GM12878 (cell line): ENCODE results near the gene DNAJC17. TPM values are rescaled to one million over a fixed set of nuclear protein-coding genes. Genes with fewer than 3 reads are reported as not detected.
A peak's percentile ranks its signal among the peaks of the same experiment; 100 is the strongest.

ENCODE experiments used
- ATAC-seq: fragments of 200-7000 bp; cut with Tn5 transposase; 3 replicates; pipeline ENCODE4 v1.9.1; 2020; ENCODE audit warnings: mild to moderate bottlenecking, moderate library complexity
- BruUV-seq: library from RNA; stranded (reverse); fragments of 400-500 nt; replicated peaks from 2 replicates; lab custom pipeline; 2021; lab: Mats Ljungman, UMichigan
- CTCF ChIA-PET: fragments of 300-600 bp; sonication (Branson Sonifier 250); formaldehyde crosslinking; extraction: SDS; loops from one replicate; lab custom pipeline; 2021; ENCODE audit warnings: inconsistent platforms; lab: Yijun Ruan, JAX
- POLR2A ChIA-PET: fragments of 350-600 bp; formaldehyde crosslinking; extraction: SDS; loops from one replicate; lab custom pipeline; 2021; ENCODE audit warnings: inconsistent platforms; lab: Charles Lee
- RAD21 ChIA-PET: fragments of 300-600 bp; sonication (Branson Sonifier 250); formaldehyde crosslinking; loops from one replicate; lab custom pipeline; 2023; ENCODE audit warnings: antibody characterized with exemption; ENCODE audit not compliant: unreplicated experiment; lab: Charles Lee
- SMC1A ChIA-PET: fragments of 300-600 bp; sonication (Branson Sonifier 250); formaldehyde crosslinking; loops from one replicate; lab custom pipeline; 2023; ENCODE audit not compliant: unreplicated experiment, uncharacterized antibody; lab: Charles Lee
- DNase-seq: peaks from one replicate; pipeline ENCODE4 v3.0.0-alpha.2; 2011; ENCODE audit warnings: low read depth, low spot score
- FAIRE-seq: peaks from 3 replicates; lab custom pipeline; 2011; peaks lifted over from hg19 to GRCh38; lab: Jason Lieb, UNC
- H2AFZ ChIP-seq: 2 replicates; pipeline ENCODE4 v1.6.0; 2011; ENCODE audit warnings: low read depth, low read length, control low read depth; ENCODE audit not compliant: control insufficient read depth
- H3K27ac ChIP-seq: 2 replicates; pipeline ENCODE4 v1.5.1; 2011; ENCODE audit warnings: control low read depth; ENCODE audit not compliant: control insufficient read depth, insufficient read depth
- H3K27me3 ChIP-seq, 2 experiments: replicated peaks in 1 of 2; 2 replicates each; pipeline versions ENCODE4 v1.6.0 to v1.6.1; 2011; ENCODE audit warnings: low read length in 1 of 2; ENCODE audit not compliant: control insufficient read depth in 2 of 2, insufficient read depth in 2 of 2
- H3K36me3 ChIP-seq, 2 experiments: 2 replicates each; pipeline ENCODE4 v1.5.1; 2011; ENCODE audit warnings: low read length in 1 of 2; ENCODE audit not compliant: control insufficient read depth in 2 of 2, insufficient read depth in 2 of 2
- H3K4me1 ChIP-seq: 2 replicates; pipeline ENCODE4 v1.6.1; 2011; ENCODE audit warnings: mild to moderate bottlenecking, low read length, moderate library complexity, mixed read lengths; ENCODE audit not compliant: control insufficient read depth, insufficient read depth
- H3K4me2 ChIP-seq: 2 replicates; pipeline ENCODE4 v1.6.0; 2011; ENCODE audit warnings: control low read depth; ENCODE audit not compliant: control insufficient read depth, insufficient read depth
- H3K4me3 ChIP-seq: fragments of 200-600 bp; sonication (generic); 2 replicates; pipeline ENCODE4 v1.5.1; 2016
- H3K79me2 ChIP-seq: 2 replicates; pipeline ENCODE4 v1.6.0; 2011; ENCODE audit warnings: low read length; ENCODE audit not compliant: control insufficient read depth, insufficient read depth
- H3K9ac ChIP-seq: 2 replicates; pipeline ENCODE4 v1.8.0; 2011; ENCODE audit warnings: low read length, control low read depth, mixed read lengths; ENCODE audit not compliant: control insufficient read depth, insufficient read depth
- H3K9me3 ChIP-seq: replicated peaks from 3 replicates; pipeline ENCODE4 v1.5.1; 2011; ENCODE audit warnings: mild to moderate bottlenecking, low read length; ENCODE audit not compliant: control insufficient read depth, insufficient read depth
- H4K20me1 ChIP-seq: 2 replicates; pipeline ENCODE4 v1.6.0; 2011; ENCODE audit not compliant: control insufficient read depth, insufficient read depth
- ATF7 ChIP-seq: fragments of 450-650 bp; IDR thresholded peaks from 2 replicates; pipeline ENCODE4 v1.6.1; 2016; ENCODE audit warnings: low read depth, mild to moderate bottlenecking
- BHLHE40 ChIP-seq, 2 experiments: fragments of 450-650 bp in 1 of 2; IDR thresholded peaks; 2 replicates each; pipeline ENCODE4 v1.6.1; 2011 to 2017; ENCODE audit warnings: low read depth in 2 of 2, borderline replicate concordance in 1 of 2, improper control_type of control experiment in 1 of 2, low read length in 1 of 2, mild to moderate bottlenecking in 1 of 2
- EGR1 ChIP-seq, 2 experiments: IDR thresholded peaks; 1 replicate in 1 of 2; 2 replicates in 1 of 2; pipeline ENCODE4 v1.6.1; 2011 to 2012; ENCODE audit warnings: low read depth in 2 of 2, low read length in 2 of 2, borderline replicate concordance in 1 of 2, mild to moderate bottlenecking in 1 of 2, moderate library complexity in 1 of 2
- GATAD2B ChIP-seq: fragments of 450-650 bp; conservative IDR thresholded peaks from 2 replicates; pipeline ENCODE4 v1.6.1; 2017; ENCODE audit warnings: low read depth, mild to moderate bottlenecking, moderate library complexity
- HDAC2 ChIP-seq: fragments of 200-600 bp; sonication (generic); IDR thresholded peaks from 2 replicates; pipeline ENCODE4 v1.6.1; 2017
- HDGF ChIP-seq: fragments of 450-650 bp; IDR thresholded peaks from 2 replicates; pipeline ENCODE4 v1.6.1; 2016; ENCODE audit warnings: antibody characterized with exemption
- IKZF1 ChIP-seq: fragments of 450-650 bp; conservative IDR thresholded peaks from 2 replicates; pipeline ENCODE4 v1.6.1; 2017; ENCODE audit warnings: antibody characterized with exemption, mild to moderate bottlenecking
- NBN ChIP-seq: fragments of 450-650 bp; IDR thresholded peaks from 2 replicates; pipeline ENCODE4 v1.6.1; 2016
- NFXL1 ChIP-seq: fragments of 450-650 bp; IDR thresholded peaks from 2 replicates; pipeline ENCODE4 v1.6.1; 2017; ENCODE audit warnings: antibody characterized with exemption, mild to moderate bottlenecking, borderline replicate concordance
- NKRF ChIP-seq: fragments of 450-650 bp; conservative IDR thresholded peaks from 2 replicates; pipeline ENCODE4 v1.6.1; 2017; ENCODE audit warnings: mild to moderate bottlenecking, moderate library complexity
- NR2F1 ChIP-seq: fragments of 450-650 bp; conservative IDR thresholded peaks from 2 replicates; pipeline ENCODE4 v1.6.1; 2017; ENCODE audit warnings: mild to moderate bottlenecking
- RAD51 ChIP-seq: fragments of 450-650 bp; IDR thresholded peaks from 2 replicates; pipeline ENCODE4 v1.6.1; 2016; ENCODE audit warnings: moderate library complexity, mild to moderate bottlenecking, inconsistent platforms
- SPI1 ChIP-seq: IDR thresholded peaks from 2 replicates; pipeline ENCODE4 v1.6.1; 2011; ENCODE audit warnings: low read depth, mild to moderate bottlenecking, low read length, moderate library complexity, borderline replicate concordance; ENCODE audit not compliant: insufficient read depth
- ZBED1 ChIP-seq: IDR thresholded peaks from 2 replicates; pipeline ENCODE4 v1.6.1; 2016; ENCODE audit warnings: borderline replicate concordance
- ZNF217 ChIP-seq: fragments of 450-650 bp; IDR thresholded peaks from 2 replicates; pipeline ENCODE4 v1.6.1; 2017; ENCODE audit warnings: antibody characterized with exemption, mild to moderate bottlenecking
- ZNF687 ChIP-seq: fragments of 450-650 bp; IDR thresholded peaks from 2 replicates; pipeline ENCODE4 v1.6.1; 2017; ENCODE audit warnings: mild to moderate bottlenecking, moderate library complexity
- ZSCAN29 ChIP-seq: fragments of 450-650 bp; IDR thresholded peaks from 2 replicates; pipeline ENCODE4 v1.6.1; 2017; ENCODE audit warnings: mild to moderate bottlenecking, moderate library complexity
- WGBS: methylation state at CpG from one replicate; pipeline ENCODE4 v1.1.6; 2016; ENCODE audit warnings: low lambda C conversion rate; ENCODE audit not compliant: insufficient replicate concordance, insufficient coverage; ENCODE audit errors: missing lambda C conversion rate; 5-methylcytosine and 5-hydroxymethylcytosine counted together
- in situ Hi-C: fragments of 300-500 bp; cut with MboI; formaldehyde crosslinking; loops from 9 replicates; pipeline ENCODE4 v1.14.3; 2018; ENCODE audit warnings: mixed read lengths
- intact Hi-C: fragments of 100-400 bp; cut with micrococcal nuclease; formaldehyde crosslinking; loops from one replicate; pipeline ENCODE4 v1.14.2; 2022; ENCODE audit not compliant: unreplicated experiment
- polyA plus RNA-seq, 11 experiments: library from polyadenylated mRNA; depleted of rRNA in 4 of 11; unstranded in 6 of 11; stranded (reverse) in 5 of 11; fragments of >200 nt; fragmentation: Nextera tagmentation in 4 of 11; fragmentation: Illumina TruSeq in 1 of 11; extraction: Ambion mirVana in 4 of 11; extraction: Trizol in 1 of 11; gene quantifications; 1 replicate in 1 of 11; 2 replicates in 10 of 11; pipeline versions ENCODE4 v1.2.1 to v1.2.3, GENCODE V29; 2011 to 2016; ENCODE audit warnings: inconsistent platforms in 2 of 11, missing spikeins in 2 of 11, low read depth in 1 of 11
- total RNA-seq, 4 experiments: library from RNA; depleted of rRNA in 3 of 4; stranded (reverse); fragments of >200 nt in 3 of 4; fragmentation: Illumina TruSeq in 1 of 4; extraction: Trizol in 1 of 4; gene quantifications; 2 replicates each; pipeline versions ENCODE4 v1.2.1 to v1.2.3, GENCODE V29; 2013 to 2021

DNAJC17 gene
- total and polyA plus RNA-seq, 10 of the 15 experiments (the other 5 are each of a cell fraction or from before 2014, with no cell fraction given): 6.1 to 62.8 (median 45.4) TPM

GRCh38 chr15:40843885-40844695, 36.8 kb upstream of the DNAJC17 start, which contains the start of gene SPINT1:
SPINT1 (plus strand) TSS chr15:40844048; CDS start chr15:40844555, 507 bp downstream.
- Histone ChIP-seq H3K27me3 (peaks cover 1 to 3% of the 10 kb centered on the region in 2 experiments; a peak in 1 of 4 replicates), H4K20me1 (no peaks in the 10 kb centered on the region), H3K4me1 (peaks cover 26% of the 10 kb centered on the region), H3K9me3 (no peaks in the 10 kb centered on the region), H2AFZ (peak within 1 kb of the TSS; percentile 86), H3K27ac (no peak within 1 kb of the TSS), H3K4me2 (peak within 1 kb of the TSS; percentile 98), H3K4me3 (peak within 1 kb of the TSS; percentile 75), H3K9ac (peak within 1 kb of the TSS; percentile 47), H3K79me2 (no peaks in the 10 kb centered on the region), H3K36me3 (no peaks in the 10 kb centered on the region)
- intact Hi-C loops (loop anchor here (10.0 kb wide), 1 partner anchor 271 kb away; the partner anchor contains the start of gene INO80), in situ Hi-C loops (no loop called here)
- DNase-seq (no peak), FAIRE-seq (no peak), ATAC-seq (peak; percentile 45)
- SMC1A ChIA-PET: interaction anchor here (0.6 to 2.2 kb wide), 7 partner anchors 13 to 149 kb away, joined by 3 to 7 read pairs (median 3); partner anchors contain the start of gene RAD51
- POLR2A ChIA-PET: interaction anchor here (0.5 to 5.0 kb wide), 7 partner anchors 15 to 334 kb away, joined by 3 to 39 read pairs (median 3); partner anchors contain the start of genes RHOV and VPS18
- RAD21 ChIA-PET: interaction anchor here (0.6 to 5.0 kb wide), 13 partner anchors 14 to 279 kb away, joined by 3 to 41 read pairs (median 4); partner anchors contain the start of genes CCDC32, DNAJC17, VPS18 and ZFYVE19
- CTCF ChIA-PET: interaction anchor here (0.6 to 8.8 kb wide), 6 partner anchors 14 to 62 kb away, joined by 3 to 140 read pairs (median 4); partner anchors contain the start of gene VPS18
- BruUV-seq: no TSS peak
- 1% methylated on average over 48 of the region's 89 CpGs for WGBS
- TF ChIP-seq NR2F1: no peak; the same call in 1 of the 2 replicates
- TF ChIP-seq SPI1: peak; percentile 42; the same call in 1 of the 2 replicates
- peak; percentile 75 for TF ChIP-seq IKZF1
- 0 out of 2 replicates have a peak, but pooled peaks have one; percentile 39 for TF ChIP-seq NKRF
- peak; percentile 98 for TF ChIP-seq NFXL1
- TF ChIP-seq GATAD2B: peak; percentile 69; the same call in 1 of the 2 replicates
- TF ChIP-seq ZNF217: 0 out of 2 replicates have a peak, but pooled peaks have one; percentile 62
- TF ChIP-seq ZBED1: no peak
- TF ChIP-seq BHLHE40 (IDR thresholded peaks at IDR 0.05; ENCODE audit: borderline replicate concordance in 1 of 2, low read depth in 2 of 2, low read length in 1 of 2): peak; percentile 44 to 90; a peak in 3 of 4 replicates
- TF ChIP-seq RAD51: no peak
- 0 out of 2 replicates have a peak, but pooled peaks have one; percentile 23 for TF ChIP-seq HDGF
- TF ChIP-seq EGR1 (IDR thresholded peaks at IDR 0.05; ENCODE audit: borderline replicate concordance in 1 of 2, low read depth in 2 of 2, low read length in 2 of 2): peak in 1 of 2 experiments; percentile 61; a peak in 1 of 3 replicates
- peak; percentile 41; the same call in 1 of the 2 replicates for TF ChIP-seq NBN
- no peak for TF ChIP-seq ATF7
- TF ChIP-seq ZSCAN29: no peak
- 0 out of 2 replicates have a peak, but pooled peaks have one; percentile 7 for TF ChIP-seq HDAC2
- peak; percentile 19; the same call in 1 of the 2 replicates for TF ChIP-seq ZNF687
